Mucosa of gallbladder (tissue), 1 donor: ENCODE measurements around the gene SERINC1. TPM values are rescaled to one million over a fixed set of nuclear protein-coding genes. Genes with fewer than 3 reads are reported as not detected.

ENCODE experiments used
- DNase-seq: peaks from one replicate; pipeline ENCODE4 v3.0.0-alpha.2; 2020; ENCODE audit warnings: low spot score
- total RNA-seq: library from RNA; stranded (reverse); gene quantifications from one replicate; pipeline ENCODE4 v1.2.1, GENCODE V29; 2021
- donor health status: DM: no; HTN: no; CAD: no.

The SERINC1 gene
- total RNA-seq, 1 donor from 2014 or later = 190 TPM

GRCh38 chr6:122393351-122393896 lies 78.2 kb downstream of the SERINC1 start:
- no peak for DNase-seq

Other genes with a start within 250 kb of the SERINC1 start
- gene HSF2, start 72.2 kb downstream of the SERINC1 start, total RNA-seq = 9.3 TPM
- gene PKIB, start 138.6 kb upstream of the SERINC1 start, total RNA-seq = 5.5 TPM